ENCODE results near the gene AP2A1. TPM values are rescaled to one million over a fixed set of nuclear protein-coding genes. Genes with fewer than 3 reads are reported as not detected.

AP2A1 gene
- total and polyA plus RNA-seq, 2 of the 13 experiments (the other 11 are each of a cell fraction or from before 2014, with no cell fraction given): 22.7 to 39.7 TPM

DNA sequence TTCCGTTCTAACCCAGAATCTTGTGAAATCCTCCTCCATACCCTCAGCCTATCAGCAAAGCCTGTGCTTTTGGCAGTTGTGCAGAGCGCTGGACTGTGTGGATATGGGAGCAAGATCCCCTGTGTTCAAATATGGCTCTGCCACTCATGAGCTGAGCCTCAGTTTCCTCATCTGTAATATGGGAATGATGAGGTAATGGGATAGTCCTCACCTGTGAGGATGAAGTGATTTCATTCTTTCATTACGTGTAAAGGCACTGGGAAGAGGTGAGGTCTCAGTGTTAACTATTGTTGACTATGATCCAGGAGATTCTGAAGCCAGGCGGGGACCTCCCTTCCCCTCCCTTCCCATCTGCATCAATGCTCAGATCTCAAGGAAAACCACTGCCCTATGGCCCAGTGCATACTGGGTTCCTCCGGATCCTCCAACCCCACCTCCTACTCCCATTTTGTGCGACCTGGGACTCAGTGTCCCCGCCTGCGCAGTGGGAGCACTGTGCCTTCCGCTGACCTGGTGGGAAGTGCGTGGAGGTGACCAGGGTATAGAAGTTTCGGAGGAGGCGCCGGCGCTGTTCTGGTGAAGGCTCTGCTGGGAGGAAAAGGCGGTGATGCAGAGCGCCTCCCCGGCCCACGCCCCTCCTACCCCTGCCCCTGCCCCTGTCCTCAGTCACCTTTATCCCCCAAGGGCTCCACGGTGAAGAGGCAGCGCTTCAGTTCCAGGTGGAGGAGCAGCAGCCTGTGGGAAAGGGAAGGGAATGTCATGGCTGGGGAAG lies 41.3 kb downstream of the AP2A1 start:
- no peaks in the 10 kb centered on the region for H3K79me2 ChIP-seq (ENCODE audit: insufficient read depth, low read length)
- peaks cover 14% of the 10 kb centered on the region for H3K4me1 ChIP-seq (ENCODE audit: insufficient read depth, low read length)
- FAIRE-seq (no peak), DNase-seq (ENCODE audit: low spot score) (no peak), ATAC-seq (no peak)
- CTCF ChIA-PET (ENCODE audit: low intra/inter-chr PET ratio, low total read pairs): no interaction called here
- H3K9me3 ChIP-seq (ENCODE audit: low read length): no peaks in the 10 kb centered on the region
- no peak overlapping the region for H3K4me3 ChIP-seq (replicated peaks in 1 of 3; ENCODE audit: insufficient read depth in 1 of 3, low read depth in 2 of 3, low read length in 3 of 3)
- H4K20me1 ChIP-seq (ENCODE audit: insufficient read depth, low read length): no peaks in the 10 kb centered on the region
- POLR2A ChIA-PET: interaction anchor here (0.6 to 0.9 kb wide), 3 partner anchors 36 to 228 kb away, joined by 3 to 4 read pairs (median 3); partner anchors contain the start of genes NOSIP and PNKP
- 92% methylated on average over 17 of the region's 20 CpGs for WGBS (ENCODE audit: low lambda C conversion rate)
- in situ Hi-C loops (cut with HindIII; ENCODE audit: extremely low pct_ligation_motif_present, low pct_unique_long_range_greater_than_20kb) (no loop called here), intact Hi-C loops (cut with micrococcal nuclease; ENCODE audit: unreplicated experiment) (no loop called here)
- H3K4me2 ChIP-seq (ENCODE audit: low read depth, low read length): no peak overlapping the region; the same call in 1 of the 2 replicates
- H3K36me3 ChIP-seq (replicated peaks in 1 of 2; ENCODE audit: control insufficient read depth in 1 of 2, insufficient read depth in 2 of 2, low read length in 2 of 2): peaks cover 1 to 8% of the 10 kb centered on the region in 2 experiments; a peak in 2 of 5 replicates
- BruUV-seq (replicated peaks): no TSS peak
- H2AFZ ChIP-seq (ENCODE audit: low read length): no peak overlapping the region
- H3K27me3 ChIP-seq (ENCODE audit: control insufficient read depth in 1 of 2, insufficient read depth in 2 of 2, low read length in 2 of 2): no peaks in the 10 kb centered on the region
- no peak overlapping the region for H3K27ac ChIP-seq (ENCODE audit: extremely low read length, insufficient read depth, low read length)
- TF ChIP-seq ZNF629 (CRISPR knock-in tag; conservative IDR thresholded peaks at IDR 0.05) (peak; percentile 73), RFX3 (CRISPR knock-in tag; IDR thresholded peaks at IDR 0.05) (no peak), ZNF20 (CRISPR knock-in tag; IDR thresholded peaks at IDR 0.05) (no peak), NCOA2 (CRISPR knock-in tag; IDR thresholded peaks at IDR 0.05) (no peak), ZNF564 (CRISPR knock-in tag; IDR thresholded peaks at IDR 0.05) (no peak)
- TF ChIP-seq, protein P1, sequence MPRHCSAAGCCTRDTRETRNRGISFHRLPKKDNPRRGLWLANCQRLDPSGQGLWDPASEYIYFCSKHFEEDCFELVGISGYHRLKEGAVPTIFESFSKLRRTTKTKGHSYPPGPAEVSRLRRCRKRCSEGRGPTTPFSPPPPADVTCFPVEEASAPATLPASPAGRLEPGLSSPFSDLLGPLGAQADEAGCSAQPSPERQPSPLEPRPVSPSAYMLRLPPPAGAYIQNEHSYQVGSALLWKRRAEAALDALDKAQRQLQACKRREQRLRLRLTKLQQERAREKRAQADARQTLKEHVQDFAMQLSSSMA (CRISPR knock-in tag; IDR thresholded peaks at IDR 0.05): no peak
- TF ChIP-seq, protein P2, sequence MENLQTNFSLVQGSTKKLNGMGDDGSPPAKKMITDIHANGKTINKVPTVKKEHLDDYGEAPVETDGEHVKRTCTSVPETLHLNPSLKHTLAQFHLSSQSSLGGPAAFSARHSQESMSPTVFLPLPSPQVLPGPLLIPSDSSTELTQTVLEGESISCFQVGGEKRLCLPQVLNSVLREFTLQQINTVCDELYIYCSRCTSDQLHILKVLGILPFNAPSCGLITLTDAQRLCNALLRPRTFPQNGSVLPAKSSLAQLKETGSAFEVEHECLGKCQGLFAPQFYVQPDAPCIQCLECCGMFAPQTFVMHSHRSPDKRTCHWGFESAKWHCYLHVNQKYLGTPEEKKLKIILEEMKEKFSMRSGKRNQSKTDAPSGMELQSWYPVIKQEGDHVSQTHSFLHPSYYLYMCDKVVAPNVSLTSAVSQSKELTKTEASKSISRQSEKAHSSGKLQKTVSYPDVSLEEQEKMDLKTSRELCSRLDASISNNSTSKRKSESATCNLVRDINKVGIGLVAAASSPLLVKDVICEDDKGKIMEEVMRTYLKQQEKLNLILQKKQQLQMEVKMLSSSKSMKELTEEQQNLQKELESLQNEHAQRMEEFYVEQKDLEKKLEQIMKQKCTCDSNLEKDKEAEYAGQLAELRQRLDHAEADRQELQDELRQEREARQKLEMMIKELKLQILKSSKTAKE (CRISPR knock-in tag; IDR thresholded peaks at IDR 0.05; ENCODE audit: borderline replicate concordance): no peak
- TF ChIP-seq, protein P3, sequence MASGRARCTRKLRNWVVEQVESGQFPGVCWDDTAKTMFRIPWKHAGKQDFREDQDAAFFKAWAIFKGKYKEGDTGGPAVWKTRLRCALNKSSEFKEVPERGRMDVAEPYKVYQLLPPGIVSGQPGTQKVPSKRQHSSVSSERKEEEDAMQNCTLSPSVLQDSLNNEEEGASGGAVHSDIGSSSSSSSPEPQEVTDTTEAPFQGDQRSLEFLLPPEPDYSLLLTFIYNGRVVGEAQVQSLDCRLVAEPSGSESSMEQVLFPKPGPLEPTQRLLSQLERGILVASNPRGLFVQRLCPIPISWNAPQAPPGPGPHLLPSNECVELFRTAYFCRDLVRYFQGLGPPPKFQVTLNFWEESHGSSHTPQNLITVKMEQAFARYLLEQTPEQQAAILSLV (CRISPR knock-in tag; IDR thresholded peaks at IDR 0.05; ENCODE audit: borderline replicate concordance): no peak
- no peak overlapping the region for H3K9ac ChIP-seq (ENCODE audit: insufficient read depth, low read depth, low read length)
